Activated CD8-positive, alpha-beta memory T cell treated with anti-CD3 and anti-CD28 coated beads, Interleukin-2, amount 10 ng/mL, durations not matched to agents 7 days and 5 days (primary cell): ENCODE data around the gene ARHGEF25. TPM values are rescaled to one million over a fixed set of nuclear protein-coding genes. Genes with fewer than 3 reads are reported as not detected.
"Not testable (repeated sequence)": the region's sequence is repeated elsewhere in the genome, so short reads cannot be mapped to it uniquely, and the experiment has no call there.

ENCODE experiments used
- ATAC-seq: fragments of 150-1000 bp; cut with Tn5 transposase; one replicate; pipeline ENCODE4 v1.10.0; 2021; ENCODE audit warnings: moderate library complexity
- CTCF ChIA-PET: fragments of 350-600 bp; sonication (Branson Sonifier 250); formaldehyde crosslinking; loops from one replicate; lab custom pipeline; 2021; ENCODE audit warnings: antibody characterized with exemption; lab: Charles Lee
- DNase-seq: peaks from one replicate; pipeline ENCODE4 v3.0.0-alpha.2; 2020
- H3K27ac Mint-ChIP-seq: one replicate; pipeline ENCODE4 v1.8.0; 2021; ENCODE audit warnings: mild to moderate bottlenecking, mixed read lengths
- H3K27me3 Mint-ChIP-seq: one replicate; pipeline ENCODE4 v1.8.0; 2021; ENCODE audit warnings: mixed read lengths
- H3K36me3 Mint-ChIP-seq: one replicate; pipeline ENCODE4 v1.8.0; 2021; ENCODE audit warnings: mild to moderate bottlenecking, mixed read lengths
- H3K4me1 Mint-ChIP-seq: one replicate; pipeline ENCODE4 v1.8.0; 2021; ENCODE audit warnings: mixed read lengths
- H3K4me3 Mint-ChIP-seq: one replicate; pipeline ENCODE4 v1.8.0; 2021; ENCODE audit warnings: mild to moderate bottlenecking, moderate library complexity, mixed read lengths
- H3K9me3 Mint-ChIP-seq: one replicate; pipeline ENCODE4 v1.8.0; 2022; ENCODE audit warnings: low read depth, mixed read lengths
- total RNA-seq, 2 experiments: library from RNA; stranded (reverse); gene quantifications; one replicate each; pipeline ENCODE4 v1.2.3, GENCODE V29; 2021

The ARHGEF25 gene
- total RNA-seq, 2 experiments from 2014 or later, result 0.70 to 0.84 TPM

- not testable (repeated sequence) for H3K9me3 Mint-ChIP-seq, H3K4me3 Mint-ChIP-seq, H3K36me3 Mint-ChIP-seq, H3K27ac Mint-ChIP-seq, ATAC-seq, H3K4me1 Mint-ChIP-seq, H3K27me3 Mint-ChIP-seq, DNase-seq
- CTCF ChIA-PET, result interaction anchor here (0.7 to 2.1 kb wide), 3 partner anchors 13 to 99 kb away, joined by 3 to 8 read pairs (median 3); partner anchors contain the start of genes B4GALNT1 and DCTN2
These were observed 34.9 kb downstream of the ARHGEF25 start for GRCh38 chr12:57645990-57646658.

GRCh38 chr12:57646659-57647049, 35.4 kb downstream of the ARHGEF25 start:
- H3K9me3 Mint-ChIP-seq, H3K4me3 Mint-ChIP-seq, H3K36me3 Mint-ChIP-seq, DNase-seq, H3K4me1 Mint-ChIP-seq, H3K27me3 Mint-ChIP-seq, CTCF ChIA-PET, H3K27ac Mint-ChIP-seq, ATAC-seq: not testable (repeated sequence)

- H3K27ac Mint-ChIP-seq, result no peak overlapping the region
- no peak overlapping the region for H3K4me3 Mint-ChIP-seq
- DNase-seq, result no peak
- H3K9me3 Mint-ChIP-seq, result peaks cover 4% of the 10 kb centered on the region
- CTCF ChIA-PET, result no interaction called here
- peaks cover 5% of the 10 kb centered on the region for H3K27me3 Mint-ChIP-seq
- no peak for ATAC-seq
- H3K4me1 Mint-ChIP-seq, result no peaks in the 10 kb centered on the region
- peaks cover 3% of the 10 kb centered on the region for H3K36me3 Mint-ChIP-seq
These were observed 42.8 kb downstream of the ARHGEF25 start for GRCh38 chr12:57654042-57654441.

- peaks cover 5% of the 10 kb centered on the region for H3K27me3 Mint-ChIP-seq
- H3K36me3 Mint-ChIP-seq, result peaks cover 3% of the 10 kb centered on the region
- H3K9me3 Mint-ChIP-seq, result peaks cover 4% of the 10 kb centered on the region
- CTCF ChIA-PET, result interaction anchor here (1.0 kb wide), 1 partner anchor 22 kb away, joined by 3 read pairs; no protein-coding TSS in a partner anchor
- no peak for ATAC-seq
- H3K4me1 Mint-ChIP-seq, result no peaks in the 10 kb centered on the region
- no peak for DNase-seq
- no peak overlapping the region for H3K27ac Mint-ChIP-seq
- H3K4me3 Mint-ChIP-seq, result no peak overlapping the region
These were observed 44.5 kb downstream of the ARHGEF25 start for GRCh38 chr12:57655541-57656240.

GRCh38 chr12:57656408-57656807, 45.2 kb downstream of the ARHGEF25 start:
- ATAC-seq, H3K27me3 Mint-ChIP-seq, CTCF ChIA-PET, H3K9me3 Mint-ChIP-seq, H3K27ac Mint-ChIP-seq, DNase-seq, H3K36me3 Mint-ChIP-seq, H3K4me3 Mint-ChIP-seq, H3K4me1 Mint-ChIP-seq: not testable (repeated sequence)

GRCh38 chr12:57657744-57658143, 46.5 kb downstream of the ARHGEF25 start:
- Mint-ChIP-seq H3K27ac (no peak overlapping the region), H3K9me3 (peaks cover 4% of the 10 kb centered on the region), H3K36me3 (peaks cover 3% of the 10 kb centered on the region), H3K4me1 (no peaks in the 10 kb centered on the region), H3K27me3 (peaks cover 5% of the 10 kb centered on the region), H3K4me3 (no peak overlapping the region)
- CTCF ChIA-PET, result no interaction called here
- DNase-seq (no peak), ATAC-seq (no peak)

- Mint-ChIP-seq H3K9me3 (peaks cover 2% of the 10 kb centered on the region), H3K4me1 (no peaks in the 10 kb centered on the region), H3K27me3 (peaks cover 5% of the 10 kb centered on the region), H3K36me3 (peaks cover 2% of the 10 kb centered on the region), H3K27ac (no peak overlapping the region), H3K4me3 (no peak overlapping the region)
- ATAC-seq (no peak), DNase-seq (no peak)
- CTCF ChIA-PET, result interaction anchor here (1.6 kb wide), 1 partner anchor 76 kb away, joined by 4 read pairs; no protein-coding TSS in a partner anchor
These were observed 47.7 kb downstream of the ARHGEF25 start for GRCh38 chr12:57658890-57659289.

- Mint-ChIP-seq H3K36me3 (no peaks in the 10 kb centered on the region), H3K4me1 (no peaks in the 10 kb centered on the region), H3K27ac (no peak overlapping the region), H3K27me3 (peaks cover 5% of the 10 kb centered on the region), H3K4me3 (no peak overlapping the region), H3K9me3 (no peaks in the 10 kb centered on the region)
- no peak for ATAC-seq
- no peak for DNase-seq
- CTCF ChIA-PET, result interaction anchor here (1.5 kb wide), 1 partner anchor 28 kb away, joined by 6 read pairs; the partner anchor contains the start of gene B4GALNT1
These were observed 50.1 kb downstream of the ARHGEF25 start for GRCh38 chr12:57661376-57661775.

GRCh38 chr12:57665066-57665820, 54.0 kb downstream of the ARHGEF25 start:
- DNase-seq, ATAC-seq, H3K27ac Mint-ChIP-seq, H3K4me1 Mint-ChIP-seq, H3K27me3 Mint-ChIP-seq, H3K36me3 Mint-ChIP-seq, H3K4me3 Mint-ChIP-seq, CTCF ChIA-PET, H3K9me3 Mint-ChIP-seq: not testable (repeated sequence)

Other genes starting within 250 kb of the ARHGEF25 start
- gene R3HDM2, start 180.4 kb upstream of the ARHGEF25 start, total RNA-seq, result 10 to 100 TPM; 53.8 to 82.4 TPM
- not detected for gene INHBC, start 176.7 kb upstream of the ARHGEF25 start, total RNA-seq
- under 1 TPM in 1 of 2 experiments, not detected in 1; 0.35 TPM for gene INHBE, start 156.1 kb upstream of the ARHGEF25 start, total RNA-seq
- gene GLI1, start 151.7 kb upstream of the ARHGEF25 start, total RNA-seq, result under 1 TPM; 0.52 to 0.53 TPM
- 100 to 1,000 TPM; 234 to 363 TPM for gene ARHGAP9, start 131.6 kb upstream of the ARHGEF25 start, total RNA-seq
- gene MARS1, start 123.4 kb upstream of the ARHGEF25 start, total RNA-seq, result 100 to 1,000 TPM; 283 to 384 TPM
- 10 to 100 TPM; 15.3 to 15.9 TPM for gene DDIT3, start 90.9 kb upstream of the ARHGEF25 start, total RNA-seq
- gene MBD6, start 88.6 kb upstream of the ARHGEF25 start, total RNA-seq, result 10 to 100 TPM; 80.9 to 85.4 TPM
- gene DCTN2, start 64.2 kb upstream of the ARHGEF25 start, total RNA-seq, result 10 to 100 TPM; 90.8 to 99.0 TPM
- 1 to 10 TPM; 1.9 to 2.1 TPM for gene KIF5A, start 61.4 kb upstream of the ARHGEF25 start, total RNA-seq
- gene PIP4K2C, start 20.2 kb upstream of the ARHGEF25 start, total RNA-seq, result 10 to 100 TPM; 21.4 to 22.2 TPM
- gene DTX3, start 6.6 kb upstream of the ARHGEF25 start, total RNA-seq, result 10 to 100 TPM; 20.8 to 21.2 TPM
- gene B4GALNT1, start 21.8 kb downstream of the ARHGEF25 start, total RNA-seq, result 1 to 10 TPM; 2.4 to 8.2 TPM
- gene OS9, start 82.7 kb downstream of the ARHGEF25 start, total RNA-seq, result 100 to 1,000 TPM; 117 to 123 TPM
- gene AGAP2, start 127.3 kb downstream of the ARHGEF25 start, total RNA-seq, result 10 to 100 TPM; 70.7 to 72.7 TPM
- gene TSPAN31, start 133.6 kb downstream of the ARHGEF25 start, total RNA-seq, result 10 to 100 TPM in 1 of 2 experiments, 1 to 10 TPM in 1; 10.0 to 19.4 TPM
- 100 to 1,000 TPM; 127 to 167 TPM for gene CDK4, start 140.9 kb downstream of the ARHGEF25 start, total RNA-seq
- gene MARCHF9, start 143.7 kb downstream of the ARHGEF25 start, total RNA-seq, result 10 to 100 TPM; 21.0 to 24.9 TPM
- 1 to 10 TPM; 4.5 to 5.4 TPM for gene CYP27B1, start 155.6 kb downstream of the ARHGEF25 start, total RNA-seq
- gene METTL1, start 160.7 kb downstream of the ARHGEF25 start, total RNA-seq, result 10 to 100 TPM; 22.1 to 32.1 TPM
- 1 to 10 TPM; 3.9 to 4.1 TPM for gene EEF1AKMT3, start 161.2 kb downstream of the ARHGEF25 start, total RNA-seq
- gene TSFM, start 171.4 kb downstream of the ARHGEF25 start, total RNA-seq, result 10 to 100 TPM; 32.2 to 45.8 TPM
- gene AVIL, start 207.3 kb downstream of the ARHGEF25 start, total RNA-seq, result 1 to 10 TPM in 1 of 2 experiments, under 1 TPM in 1; 0.79 to 2.0 TPM
- 100 to 1,000 TPM in 1 of 2 experiments, 10 to 100 TPM in 1; 76.2 to 103 TPM for gene CTDSP2, start 235.3 kb downstream of the ARHGEF25 start, total RNA-seq